ENCODE results near the gene CDKN2B. TPM values are rescaled to one million over a fixed set of nuclear protein-coding genes. Genes with fewer than 3 reads are reported as not detected.

Gene CDKN2B
- total RNA-seq, 1 donor from 2014 or later = 1.4 TPM

DNA sequence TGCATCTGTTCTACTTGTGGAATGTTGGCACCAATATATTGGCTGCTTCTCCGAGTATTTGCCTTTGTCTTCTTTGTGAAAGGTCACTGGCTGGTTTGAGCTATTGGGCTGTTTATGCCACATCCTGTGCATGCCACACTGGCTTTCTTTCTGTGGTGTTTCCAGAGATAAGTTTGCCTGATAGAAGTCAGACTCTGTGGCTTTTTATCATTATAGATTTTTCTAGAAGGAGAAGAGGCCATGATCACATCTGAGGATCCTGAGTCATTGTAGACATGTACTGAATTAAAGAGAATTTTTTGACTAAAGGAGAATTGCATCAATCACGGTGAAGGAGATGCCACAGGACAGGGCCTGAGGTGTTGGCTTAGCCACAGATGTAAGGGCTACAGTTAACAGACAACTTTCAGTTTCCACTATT is 26.5 kb upstream of the CDKN2B start:
- no peak for DNase-seq (ENCODE audit: low read depth in 2 of 2)

GRCh38 chr9:22033012-22033630 is 24.0 kb upstream of the CDKN2B start:
- DNase-seq (ENCODE audit: low read depth in 2 of 2) = no peak

- DNase-seq (ENCODE audit: low read depth in 2 of 2) = no peak
These were observed 22.7 kb upstream of the CDKN2B start for GRCh38 chr9:22031655-22032411.

- DNase-seq (ENCODE audit: low read depth in 2 of 2) = peak; percentile 82 to 87
These were observed 21.0 kb upstream of the CDKN2B start for GRCh38 chr9:22030101-22030598.

DNA sequence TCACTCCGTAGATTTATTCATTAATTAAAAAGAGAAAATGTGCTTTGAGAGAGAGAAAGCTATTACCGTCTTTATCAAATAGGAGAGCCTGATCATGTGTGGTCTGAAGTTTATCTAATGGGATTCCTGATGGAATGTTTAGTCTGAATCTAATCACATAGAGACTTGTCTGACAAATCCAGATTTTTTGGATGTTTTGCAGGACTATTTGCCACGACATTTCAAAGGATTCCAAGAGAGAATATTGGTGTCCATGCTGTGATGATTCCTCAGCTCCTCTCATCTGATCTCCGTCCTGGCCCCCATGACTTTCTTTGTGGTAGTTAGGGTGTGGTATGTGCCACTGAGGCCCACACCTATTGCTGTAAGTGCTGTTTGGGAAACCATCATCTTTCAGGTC is 20.1 kb upstream of the CDKN2B start:
- no peak for DNase-seq (ENCODE audit: low read depth in 2 of 2)

- no peak for DNase-seq (ENCODE audit: low read depth in 2 of 2)
These were observed 19.3 kb upstream of the CDKN2B start for GRCh38 chr9:22028394-22028793.

- no peak for DNase-seq (ENCODE audit: low read depth in 2 of 2)
These were observed 17.6 kb upstream of the CDKN2B start for GRCh38 chr9:22026696-22027095.

DNA sequence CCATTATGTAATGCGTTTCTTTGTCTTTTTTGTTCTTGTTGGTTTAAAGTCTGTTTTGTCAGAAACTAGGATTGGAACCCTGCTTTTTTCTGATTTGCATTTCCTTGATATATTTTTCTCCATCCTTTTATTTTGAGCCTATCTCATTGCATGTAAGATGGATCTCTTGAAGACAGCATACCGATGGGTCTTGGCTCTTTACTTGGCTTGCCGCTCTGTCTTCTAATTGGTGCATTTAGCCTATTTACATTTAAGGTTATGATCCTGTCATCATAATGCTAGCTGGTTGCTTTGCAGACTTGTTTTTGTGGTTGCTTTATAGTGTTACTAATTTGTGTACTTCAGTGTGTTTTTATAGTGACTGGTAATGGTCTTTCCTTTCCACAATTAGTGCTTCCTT is 13.3 kb upstream of the CDKN2B start:
- DNase-seq (ENCODE audit: low read depth in 2 of 2) = no peak

GRCh38 chr9:22010866-22011625 is 1.9 kb upstream of the CDKN2B start:
- DNase-seq (ENCODE audit: low read depth in 2 of 2) = peak; percentile 60 to 62

DNA sequence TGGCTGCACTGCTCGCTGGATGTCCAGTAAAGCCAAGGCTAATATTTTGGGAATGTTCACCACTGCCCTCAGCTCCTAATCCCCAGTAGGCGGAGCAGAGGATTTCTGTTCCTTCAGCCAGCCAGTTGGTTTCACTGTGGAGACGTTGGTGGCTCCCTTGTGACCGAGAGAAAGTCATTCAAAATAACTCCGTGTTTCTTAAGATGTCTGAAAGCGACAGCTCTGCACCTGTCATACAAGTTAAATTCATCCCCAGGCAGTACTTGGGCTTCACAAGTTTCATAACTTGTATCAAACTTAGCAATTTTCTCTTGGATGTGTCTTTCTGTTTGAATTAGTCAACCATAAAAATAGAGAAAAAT is 382 bp upstream of the CDKN2B start:
- DNase-seq (ENCODE audit: low read depth in 2 of 2) = no peak

DNA sequence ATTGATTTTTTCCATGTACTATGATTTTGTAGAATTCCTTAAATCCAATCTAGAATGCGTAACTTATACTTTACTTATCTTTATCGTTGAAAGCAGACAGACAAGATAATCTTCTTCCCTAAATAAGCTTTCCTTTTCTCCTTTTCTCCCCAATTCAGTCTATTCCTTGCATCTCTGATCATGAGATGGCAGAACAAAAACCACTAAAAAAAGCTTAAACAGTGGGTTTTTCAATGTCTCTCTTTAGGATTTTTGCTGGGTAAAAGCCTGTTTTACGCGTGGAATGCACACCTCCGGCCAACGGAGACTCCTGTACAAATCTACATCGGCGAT is 755 bp downstream of the CDKN2B start:
- no peak for DNase-seq (ENCODE audit: low read depth in 2 of 2)

DNA sequence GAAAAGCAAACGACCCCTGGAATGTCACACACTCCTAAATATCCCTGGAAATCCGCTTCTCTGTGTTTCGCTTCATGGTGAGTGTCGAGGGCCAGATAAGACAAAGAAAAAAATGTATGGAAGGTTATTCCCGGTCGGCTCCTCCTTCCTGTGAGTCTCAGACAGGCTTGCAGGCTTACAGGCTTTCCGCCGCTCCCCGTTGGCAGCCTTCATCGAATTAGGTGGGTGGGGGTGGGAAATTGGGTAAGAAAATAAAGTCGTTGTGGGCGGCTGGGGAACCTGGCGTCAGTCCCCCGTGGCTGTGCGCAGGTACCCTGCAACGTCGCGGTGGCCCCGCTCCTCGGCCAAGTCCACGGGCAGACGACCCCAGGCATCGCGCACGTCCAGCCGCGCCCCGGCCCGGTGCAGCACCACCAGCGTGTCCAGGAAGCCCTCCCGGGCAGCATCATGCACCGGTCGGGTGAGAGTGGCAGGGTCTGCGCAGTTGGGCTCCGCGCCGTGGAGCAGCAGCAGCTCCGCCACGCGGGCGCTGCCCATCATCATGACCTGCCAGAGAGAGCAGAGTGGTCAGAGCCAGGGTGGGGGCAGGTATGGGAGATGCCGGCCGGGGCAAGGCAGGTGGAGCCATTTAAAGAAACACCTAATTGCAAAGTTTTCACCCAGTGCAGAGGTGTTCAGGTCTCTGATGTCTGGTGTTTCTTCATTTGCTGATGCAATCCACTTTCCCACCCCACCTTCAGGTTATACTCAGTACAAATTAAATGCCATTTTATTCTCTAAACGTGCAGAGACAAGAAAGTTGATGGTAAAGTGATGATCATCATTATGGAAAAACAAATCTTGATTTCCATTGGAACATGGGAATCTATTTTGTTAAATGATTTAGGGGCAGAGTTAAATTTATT is 3.2 kb downstream of the CDKN2B start:
- DNase-seq (ENCODE audit: low read depth in 2 of 2) = peak; percentile 27 to 31

- peak; percentile 40 to 53 for DNase-seq (ENCODE audit: low read depth in 2 of 2)
These were observed 3.9 kb downstream of the CDKN2B start for GRCh38 chr9:22005021-22005701.

DNA sequence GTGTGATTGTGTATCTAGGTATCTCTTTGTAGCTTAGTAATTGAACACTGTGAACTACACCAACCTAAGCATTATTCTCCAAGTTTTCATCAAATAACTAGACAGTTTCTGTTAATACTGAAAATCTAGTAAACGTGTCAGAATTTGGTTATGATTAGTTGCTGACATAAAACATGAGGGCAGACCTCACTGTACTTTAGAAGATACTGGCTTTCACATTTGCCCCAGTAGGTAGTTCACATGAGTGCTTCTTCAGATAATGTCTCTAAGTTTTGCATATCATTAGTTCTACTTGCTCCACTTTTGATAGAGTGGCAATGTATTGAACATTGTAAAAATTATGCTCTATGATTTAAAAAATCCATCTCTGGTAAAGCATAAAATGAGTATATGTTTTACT is 7.1 kb downstream of the CDKN2B start:
- DNase-seq (ENCODE audit: low read depth in 2 of 2) = no peak

DNA sequence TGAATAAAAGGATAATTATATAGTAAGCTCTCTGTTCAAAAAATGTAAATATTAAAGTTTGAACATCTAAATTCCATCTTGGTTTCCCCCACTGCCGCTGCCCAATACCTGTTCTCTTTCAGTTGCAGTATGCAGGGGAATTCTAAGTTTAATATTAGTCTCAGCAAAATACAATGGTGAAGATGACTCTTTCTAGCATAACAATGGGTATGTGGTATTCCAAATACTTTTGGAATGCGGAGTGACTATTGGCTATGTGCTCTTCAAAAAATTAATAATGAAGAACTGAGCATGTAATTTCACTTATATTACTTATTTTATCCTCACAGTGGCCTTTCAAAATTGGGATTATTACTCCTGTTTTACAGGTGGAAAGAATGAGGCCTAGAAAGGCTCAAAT is 11.1 kb downstream of the CDKN2B start:
- no peak for DNase-seq (ENCODE audit: low read depth in 2 of 2)

GRCh38 chr9:21997480-21997879 is 11.6 kb downstream of the CDKN2B start:
- no peak for DNase-seq (ENCODE audit: low read depth in 2 of 2)

- DNase-seq (ENCODE audit: low read depth in 2 of 2) = no peak
These were observed 12.2 kb downstream of the CDKN2B start for GRCh38 chr9:21996858-21997257.

DNA sequence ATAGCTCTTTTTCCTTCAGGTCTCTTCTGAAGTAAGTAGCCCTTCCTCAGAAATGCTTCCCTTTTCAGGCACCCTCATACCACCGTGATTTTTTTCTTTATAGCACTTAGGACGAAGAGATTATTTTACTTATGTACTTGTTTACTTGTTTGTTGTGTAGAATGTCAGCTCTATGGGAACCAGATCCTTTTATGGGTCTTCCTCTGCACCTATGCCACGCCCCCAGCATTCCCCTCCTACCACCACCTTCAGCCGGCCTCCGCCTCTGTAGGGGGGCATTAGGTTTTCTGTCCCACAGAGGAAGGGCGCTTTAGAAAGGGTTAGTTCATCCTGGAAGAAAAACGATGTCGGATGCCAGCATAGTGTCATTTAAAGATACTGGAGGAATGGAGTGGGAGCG is 12.7 kb downstream of the CDKN2B start:
- no peak for DNase-seq (ENCODE audit: low read depth in 2 of 2)

GRCh38 chr9:21995666-21996398 is 13.3 kb downstream of the CDKN2B start:
- peak; percentile 63 to 76 for DNase-seq (ENCODE audit: low read depth in 2 of 2)

DNA sequence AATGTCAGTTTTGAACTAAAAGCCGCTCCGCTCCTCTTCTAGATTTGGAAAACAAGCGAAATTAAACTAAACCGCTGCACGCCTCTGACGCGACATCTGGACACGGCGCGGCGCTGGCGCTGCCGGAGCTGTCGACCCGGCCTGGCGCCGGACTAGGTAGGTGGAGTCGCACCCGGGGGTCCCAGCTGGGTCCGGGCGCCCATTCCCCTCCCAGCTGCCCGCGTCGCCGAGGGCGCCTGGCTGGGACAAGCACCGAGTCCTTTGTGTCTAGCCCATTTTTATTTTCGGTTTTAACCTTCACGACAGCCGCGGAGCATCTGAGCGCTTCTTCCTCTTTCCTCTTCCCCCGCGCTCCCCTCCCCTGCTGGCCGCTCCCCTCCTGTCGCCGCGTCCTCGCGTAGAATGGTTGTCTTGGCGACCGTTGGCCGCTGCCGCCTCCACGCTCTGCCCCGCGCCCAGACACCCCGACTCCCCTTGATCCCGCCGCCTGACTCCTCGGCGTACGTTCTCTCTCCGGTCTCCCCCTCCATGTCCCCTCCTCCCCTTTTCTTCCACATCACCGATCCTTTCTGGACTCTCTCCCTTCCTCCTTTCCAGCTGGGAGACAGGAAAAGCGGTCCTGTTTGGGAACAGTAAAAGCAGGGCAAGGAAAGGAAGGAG is 14.0 kb downstream of the CDKN2B start:
- DNase-seq (ENCODE audit: low read depth in 2 of 2) = peak; percentile 86 to 88
